Measurements from ENCODE around the gene DENND4A.
"Not testable (repeated sequence)": the region's sequence is repeated elsewhere in the genome, so short reads cannot be mapped to it uniquely, and the experiment has no call there.

DENND4A gene

GRCh38 chr15:65819563-65819960, 27.5 kb upstream of the DENND4A start:
- no peak for FAIRE-seq
- no peak for DNase-seq (ENCODE audit: insufficient read length, low spot score)

- DNase-seq (ENCODE audit: insufficient read length, low spot score), result no peak
- no peak for FAIRE-seq
Observed at GRCh38 chr15:65818927-65819562, 27.0 kb upstream of the DENND4A start.

GRCh38 chr15:65816441-65816840, 24.3 kb upstream of the DENND4A start:
- FAIRE-seq (no peak), DNase-seq (ENCODE audit: insufficient read length, low spot score) (no peak)

GRCh38 chr15:65816008-65816407, 23.9 kb upstream of the DENND4A start:
- not testable (repeated sequence) for FAIRE-seq; DNase-seq (ENCODE audit: insufficient read length, low spot score)

GRCh38 chr15:65814271-65814670, 22.2 kb upstream of the DENND4A start:
- not testable (repeated sequence) for FAIRE-seq; DNase-seq (ENCODE audit: insufficient read length, low spot score)

- no peak for DNase-seq (ENCODE audit: insufficient read length, low spot score)
- FAIRE-seq, result no peak
Observed at GRCh38 chr15:65812916-65813315, 20.8 kb upstream of the DENND4A start.

- DNase-seq (ENCODE audit: insufficient read length, low spot score) (no peak), FAIRE-seq (no peak)
Observed at GRCh38 chr15:65812467-65812866, 20.4 kb upstream of the DENND4A start.

- no peak for FAIRE-seq
- no peak for DNase-seq (ENCODE audit: insufficient read length, low spot score)
Observed at GRCh38 chr15:65811835-65812234, 19.7 kb upstream of the DENND4A start.

- FAIRE-seq; DNase-seq (ENCODE audit: insufficient read length, low spot score): not testable (repeated sequence)
Observed at GRCh38 chr15:65811011-65811733, 19.1 kb upstream of the DENND4A start.

- DNase-seq (ENCODE audit: insufficient read length, low spot score) (no peak), FAIRE-seq (no peak)
Observed at GRCh38 chr15:65806397-65806796, 14.3 kb upstream of the DENND4A start.

- no peak for DNase-seq (ENCODE audit: insufficient read length, low spot score)
- FAIRE-seq, result no peak
Observed at GRCh38 chr15:65805019-65805745, 13.1 kb upstream of the DENND4A start.

GRCh38 chr15:65804252-65804931, 12.3 kb upstream of the DENND4A start:
- FAIRE-seq, result no peak

GRCh38 chr15:65801229-65801805, 9.2 kb upstream of the DENND4A start:
- no peak for FAIRE-seq

More at GRCh38 chr15:65804252-65804931, 12.3 kb upstream of the DENND4A start:
- DNase-seq (ENCODE audit: insufficient read length, low spot score), result no peak

GRCh38 chr15:65796610-65797078, 4.6 kb upstream of the DENND4A start:
- DNase-seq (ENCODE audit: insufficient read length, low spot score) (peak; percentile 36), FAIRE-seq (no peak)

More at GRCh38 chr15:65801229-65801805, 9.2 kb upstream of the DENND4A start:
- no peak for DNase-seq (ENCODE audit: insufficient read length, low spot score)

- FAIRE-seq (no peak), DNase-seq (ENCODE audit: insufficient read length, low spot score) (no peak)
Observed at GRCh38 chr15:65795663-65796216, 3.6 kb upstream of the DENND4A start.

- DNase-seq (ENCODE audit: insufficient read length, low spot score), result no peak
- no peak for FAIRE-seq
Observed at GRCh38 chr15:65793818-65794104, 1.7 kb upstream of the DENND4A start.

- FAIRE-seq (no peak), DNase-seq (ENCODE audit: insufficient read length, low spot score) (no peak)
Observed at GRCh38 chr15:65792988-65793817, 1.1 kb upstream of the DENND4A start.

GRCh38 chr15:65791335-65792137, 557 bp downstream of the DENND4A start:
- DNase-seq (ENCODE audit: insufficient read length, low spot score) (peak; percentile 27), FAIRE-seq (no peak)
